ENCODE results near the gene DENND5B.

GRCh38 chr12:31603546-31604009 lies 12.6 kb upstream of the DENND5B start:
- TF ChIP-seq, protein P1, sequence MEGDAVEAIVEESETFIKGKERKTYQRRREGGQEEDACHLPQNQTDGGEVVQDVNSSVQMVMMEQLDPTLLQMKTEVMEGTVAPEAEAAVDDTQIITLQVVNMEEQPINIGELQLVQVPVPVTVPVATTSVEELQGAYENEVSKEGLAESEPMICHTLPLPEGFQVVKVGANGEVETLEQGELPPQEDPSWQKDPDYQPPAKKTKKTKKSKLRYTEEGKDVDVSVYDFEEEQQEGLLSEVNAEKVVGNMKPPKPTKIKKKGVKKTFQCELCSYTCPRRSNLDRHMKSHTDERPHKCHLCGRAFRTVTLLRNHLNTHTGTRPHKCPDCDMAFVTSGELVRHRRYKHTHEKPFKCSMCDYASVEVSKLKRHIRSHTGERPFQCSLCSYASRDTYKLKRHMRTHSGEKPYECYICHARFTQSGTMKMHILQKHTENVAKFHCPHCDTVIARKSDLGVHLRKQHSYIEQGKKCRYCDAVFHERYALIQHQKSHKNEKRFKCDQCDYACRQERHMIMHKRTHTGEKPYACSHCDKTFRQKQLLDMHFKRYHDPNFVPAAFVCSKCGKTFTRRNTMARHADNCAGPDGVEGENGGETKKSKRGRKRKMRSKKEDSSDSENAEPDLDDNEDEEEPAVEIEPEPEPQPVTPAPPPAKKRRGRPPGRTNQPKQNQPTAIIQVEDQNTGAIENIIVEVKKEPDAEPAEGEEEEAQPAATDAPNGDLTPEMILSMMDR (IDR thresholded peaks at IDR 0.05): no peak
- no peak for TF ChIP-seq POLR2A (IDR thresholded peaks at IDR 0.05)

Measured in right lobe of liver (tissue), 4 donors.